ENCODE results near the gene PLEKHJ1.

The PLEKHJ1 gene

GRCh38 chr19:2197270-2197669 is 38.9 kb downstream of the PLEKHJ1 start:
- no peak for DNase-seq (ENCODE audit: low read depth)

- no peak for DNase-seq (ENCODE audit: low read depth)
Observed at GRCh38 chr19:2195914-2196313, 40.2 kb downstream of the PLEKHJ1 start.

GRCh38 chr19:2195361-2195760 is 40.8 kb downstream of the PLEKHJ1 start:
- no peak for DNase-seq (ENCODE audit: low read depth)

DNA sequence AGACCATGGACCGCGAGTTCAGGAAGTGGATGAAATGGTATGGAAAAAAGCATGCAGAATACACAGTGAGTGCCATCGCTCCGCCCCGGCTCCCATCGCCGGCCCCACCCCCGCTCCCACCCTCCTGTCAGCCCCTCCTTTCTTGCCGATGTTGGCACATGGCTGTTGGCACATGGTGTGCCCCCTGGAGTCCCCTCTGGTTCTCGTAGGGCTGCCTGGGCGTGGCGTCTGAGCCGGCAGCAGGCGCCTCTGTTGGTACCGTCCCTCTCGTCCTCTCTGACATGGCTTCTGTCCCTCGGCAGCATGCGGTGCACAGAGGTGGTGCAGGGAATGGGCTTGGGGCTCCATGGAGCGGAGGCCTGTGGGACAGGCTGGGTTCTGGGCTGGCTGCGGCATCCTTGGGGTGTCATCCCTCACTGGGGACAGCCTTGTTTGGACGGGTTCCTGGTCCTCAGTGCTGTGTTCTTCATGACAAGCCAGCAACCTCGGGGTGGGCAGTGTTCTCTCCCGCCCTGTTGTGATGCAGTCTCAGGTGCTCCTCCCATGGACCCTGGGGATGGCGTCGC is 41.5 kb downstream of the PLEKHJ1 start:
- DNase-seq (ENCODE audit: low read depth): no peak

- DNase-seq (ENCODE audit: low read depth): no peak
Observed at GRCh38 chr19:2193807-2194206, 42.3 kb downstream of the PLEKHJ1 start.

DNA sequence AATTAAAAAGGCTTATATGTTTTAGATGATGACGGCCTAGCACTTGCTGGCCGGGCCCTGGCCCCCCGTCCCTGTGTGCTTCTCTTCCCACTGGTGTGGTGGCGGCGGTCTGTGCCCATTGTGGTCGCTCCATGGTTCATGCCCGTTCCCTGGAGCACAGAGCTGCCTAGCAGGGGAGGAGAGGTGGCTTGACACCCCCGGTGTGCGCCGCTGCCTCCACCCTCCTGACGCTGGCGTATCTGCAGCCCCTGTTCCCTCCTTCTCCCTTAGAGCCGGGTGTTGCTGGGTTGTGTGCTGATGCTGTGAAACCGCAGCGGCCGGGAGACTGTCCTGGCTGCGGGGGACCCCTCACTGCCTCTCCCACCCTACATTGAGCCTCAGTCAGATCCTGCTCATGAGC is 43.3 kb downstream of the PLEKHJ1 start:
- DNase-seq (ENCODE audit: low read depth): no peak

- DNase-seq (ENCODE audit: low read depth): no peak
Observed at GRCh38 chr19:2191456-2192310, 44.4 kb downstream of the PLEKHJ1 start.

DNA sequence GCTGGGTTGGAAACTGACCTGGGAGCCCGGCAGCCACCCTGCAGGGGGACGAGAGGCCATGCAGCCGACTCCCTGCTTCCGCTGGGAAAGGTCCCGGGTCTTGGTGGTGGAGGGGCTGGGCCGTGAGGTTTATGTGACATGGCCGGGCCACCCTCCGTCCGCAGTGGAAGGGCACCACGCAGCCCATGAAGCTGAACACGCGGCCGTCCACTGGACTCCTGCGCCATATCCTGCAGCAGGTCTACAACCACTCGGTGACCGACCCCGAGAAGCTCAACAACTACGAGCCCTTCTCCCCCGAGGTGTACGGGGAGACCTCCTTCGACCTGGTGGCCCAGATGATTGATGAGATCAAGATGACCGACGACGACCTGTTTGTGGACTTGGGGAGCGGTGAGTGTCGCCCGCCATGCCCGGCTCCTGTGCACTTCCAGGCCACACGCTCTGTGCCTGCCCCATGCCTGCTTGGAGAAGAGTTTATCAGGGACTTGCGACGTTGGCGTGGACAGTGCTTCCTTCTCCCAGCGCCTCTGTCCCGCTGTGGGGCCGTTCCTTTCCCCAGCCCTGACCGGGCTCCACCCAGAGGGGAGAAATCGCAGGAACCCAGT is 45.2 kb downstream of the PLEKHJ1 start:
- no peak for DNase-seq (ENCODE audit: low read depth)

- DNase-seq (ENCODE audit: low read depth): no peak
Observed at GRCh38 chr19:2189880-2190279, 46.2 kb downstream of the PLEKHJ1 start.

DNA sequence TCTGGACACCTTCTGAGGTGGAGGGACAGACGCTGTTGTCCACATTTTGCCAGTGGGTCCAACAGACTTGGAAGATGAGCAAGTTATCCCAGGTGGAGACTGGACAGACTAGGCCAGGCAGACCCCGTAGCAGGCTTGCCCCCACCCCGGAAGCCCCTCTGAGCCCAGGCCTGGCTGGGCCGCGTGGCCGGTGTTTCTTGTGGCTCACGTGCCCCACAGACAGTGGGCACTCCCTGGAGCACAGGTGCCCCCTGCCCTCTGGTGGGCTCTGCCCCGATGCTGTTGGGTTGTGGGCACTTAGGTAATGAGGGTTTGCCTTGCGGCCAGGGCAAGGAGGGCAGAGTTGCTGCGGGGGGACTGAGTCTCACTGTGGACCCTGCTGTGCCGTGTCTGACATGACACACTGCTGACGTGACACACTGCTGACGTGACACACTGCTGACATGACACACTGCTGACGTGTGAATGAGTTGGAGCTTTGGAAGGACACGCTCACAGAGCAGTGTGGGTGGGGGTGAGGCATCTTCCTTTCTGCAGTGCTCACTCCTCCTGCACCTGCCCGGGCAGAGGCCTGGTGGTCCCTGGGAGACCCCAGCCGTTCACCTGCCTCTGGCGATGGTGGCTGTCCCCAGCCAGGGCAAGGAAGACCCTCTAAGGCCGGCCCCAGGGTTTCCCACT is 47.3 kb downstream of the PLEKHJ1 start:
- no peak for DNase-seq (ENCODE audit: low read depth)

GRCh38 chr19:2187159-2187558 is 49.0 kb downstream of the PLEKHJ1 start:
- DNase-seq (ENCODE audit: low read depth): no peak

DNA sequence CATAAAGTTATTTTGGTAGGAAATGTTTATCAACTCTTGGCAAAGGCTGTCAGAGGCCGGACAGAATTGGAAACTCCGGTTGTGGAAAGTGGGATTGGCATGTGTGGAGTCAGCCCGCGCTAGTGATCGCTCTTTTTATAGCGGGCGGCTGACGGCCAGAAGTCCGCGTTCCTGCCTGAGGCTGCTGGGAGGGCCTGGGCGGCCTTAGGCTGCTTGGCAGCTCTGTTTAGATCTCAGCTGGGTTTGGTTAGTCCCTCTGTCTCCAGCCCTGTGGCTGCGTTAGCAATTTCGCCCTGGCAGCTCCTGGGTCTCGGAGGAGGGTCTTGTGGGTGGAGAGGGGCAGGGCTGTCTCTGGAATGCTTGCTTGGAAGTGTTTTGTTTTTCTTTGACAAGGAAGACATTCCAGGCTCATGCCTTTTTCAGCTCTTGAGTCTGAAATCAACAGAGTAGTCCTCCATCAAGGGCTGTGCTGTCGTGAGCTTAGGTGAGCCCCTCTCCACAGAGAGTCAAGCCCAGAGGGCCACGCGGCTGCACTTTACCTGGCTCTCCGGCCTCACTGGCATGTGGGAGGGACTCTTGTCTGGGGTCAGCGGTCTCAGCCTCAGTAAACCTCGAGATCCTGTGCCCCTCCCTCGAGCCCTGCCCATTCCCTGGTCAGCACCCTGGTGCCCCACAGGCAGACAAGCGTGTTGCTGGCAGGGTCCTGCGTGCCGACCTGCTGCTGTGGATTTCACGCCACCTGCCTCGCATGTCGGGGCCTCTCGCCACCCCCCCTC is 49.9 kb downstream of the PLEKHJ1 start:
- no peak for DNase-seq (ENCODE audit: low read depth)

- DNase-seq (ENCODE audit: low read depth): no peak
Observed at GRCh38 chr19:2185734-2186070, 50.4 kb downstream of the PLEKHJ1 start.

DNA sequence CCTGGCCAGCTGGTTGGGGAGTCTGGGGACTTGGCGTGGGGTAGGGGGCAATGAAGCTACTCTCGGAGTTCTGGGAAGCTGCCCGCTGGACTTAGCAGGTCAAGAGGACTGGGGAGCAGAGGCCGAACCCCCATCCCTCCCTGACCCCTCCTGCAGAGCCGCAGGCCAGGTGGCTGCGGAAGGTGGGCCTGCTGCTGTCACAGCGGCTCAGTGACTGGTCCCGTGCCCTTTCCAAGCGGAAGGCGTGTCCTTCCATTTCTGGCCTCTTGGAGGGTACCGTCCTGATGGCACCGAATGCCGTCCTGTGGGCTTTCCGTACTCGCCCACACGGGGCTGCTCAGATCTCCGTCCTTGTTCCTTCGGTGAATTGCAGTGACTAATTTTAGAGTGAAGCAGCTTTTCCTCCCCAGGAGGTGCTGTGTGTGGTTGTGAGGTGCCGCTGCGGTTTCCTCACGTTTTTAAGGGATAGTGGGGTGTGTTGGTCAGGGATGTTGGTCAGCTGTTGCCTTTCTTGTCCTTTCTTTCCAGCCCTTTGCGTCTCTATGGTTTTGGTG is 51.6 kb downstream of the PLEKHJ1 start:
- DNase-seq (ENCODE audit: low read depth): no peak

All from activated gamma-delta T cell treated with anti-CD3 and anti-CD28 coated beads, Interleukin-2, amount 50 U/mL, for 16 hours (primary cell).